HG03378 (cell line): Measurements from ENCODE around the gene GSTM1.
"Not testable (repeated sequence)": the region's sequence is repeated elsewhere in the genome, so short reads cannot be mapped to it uniquely, and the experiment has no call there.

Experiments
- ATAC-seq: cut with Tn5 transposase; IDR thresholded peaks from one replicate; pipeline ENCODE4 v1.9.1; 2021; ENCODE audit warnings: mild to moderate bottlenecking, moderate library complexity; ENCODE audit not compliant: unreplicated experiment

Gene GSTM1

DNA sequence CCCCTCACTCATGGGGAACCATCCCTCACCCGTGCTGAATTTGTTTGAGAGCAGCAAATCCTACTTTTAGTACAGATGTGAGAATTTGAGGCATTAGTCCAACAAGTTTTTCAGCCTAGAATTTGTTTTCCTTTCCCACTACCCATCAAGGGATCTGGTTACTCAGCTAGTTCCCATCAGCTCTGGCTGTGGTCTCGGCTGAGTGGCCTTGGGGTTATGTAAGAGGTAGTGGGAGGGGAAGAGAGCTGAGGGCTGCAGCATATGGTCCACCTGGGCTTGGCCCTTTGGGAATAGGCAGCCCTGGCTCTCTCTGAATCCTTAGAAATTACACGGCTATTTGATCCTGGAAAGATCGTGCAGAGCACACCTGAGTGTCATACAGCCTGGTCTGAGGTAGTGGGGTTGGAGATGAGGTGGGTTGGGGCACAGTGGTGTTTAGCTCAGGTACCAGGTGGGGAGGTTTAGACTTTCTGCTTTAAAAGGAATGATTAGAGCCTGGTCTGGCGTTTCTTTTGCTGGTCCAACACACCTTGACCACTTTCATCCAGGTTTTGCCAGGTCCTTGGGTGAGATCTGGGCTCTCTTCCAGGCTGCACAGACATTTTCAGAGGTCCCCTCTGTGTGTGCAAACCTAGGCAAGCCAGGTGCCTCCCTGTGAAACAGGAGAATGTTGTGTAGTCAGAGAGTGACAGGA is 27.5 kb upstream of the GSTM1 start:
- no peak for ATAC-seq

DNA sequence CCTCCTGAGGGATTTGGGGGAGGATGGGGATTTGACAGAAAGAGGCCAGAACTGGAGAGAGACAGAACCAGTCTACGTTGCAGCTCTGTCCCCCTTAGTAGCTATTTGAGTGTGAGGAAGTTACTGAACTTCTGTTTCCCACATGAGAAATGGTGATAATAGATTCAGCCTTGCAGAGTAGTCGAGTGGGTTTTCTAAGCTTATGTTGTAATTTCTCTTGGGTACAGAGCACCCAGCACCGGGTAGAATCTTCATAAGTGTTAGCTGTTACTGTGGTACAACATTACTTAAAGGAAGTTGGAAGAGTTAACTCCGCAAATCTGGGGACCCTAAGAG is 27.0 kb upstream of the GSTM1 start:
- ATAC-seq = not testable (repeated sequence)

DNA sequence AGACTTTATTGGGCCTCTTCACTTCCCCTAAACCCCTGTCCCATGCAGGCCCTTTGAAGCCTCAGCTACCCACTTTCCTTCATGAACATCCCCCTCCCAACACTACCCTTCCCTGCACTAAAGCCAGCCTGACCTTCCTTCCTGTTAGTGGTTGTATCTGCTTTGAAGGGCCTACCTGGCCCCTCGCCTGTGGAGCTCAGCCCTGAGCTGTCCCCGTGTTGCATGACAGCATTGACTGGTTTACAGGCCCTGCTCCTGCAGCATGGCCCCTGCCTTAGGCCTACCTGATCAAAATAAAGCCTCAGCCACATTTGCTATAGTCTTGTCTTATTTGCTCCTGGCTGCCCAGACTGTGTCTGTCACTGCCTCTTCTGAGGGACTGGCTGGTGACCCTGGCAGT is 26.2 kb upstream of the GSTM1 start:
- no peak for ATAC-seq

DNA sequence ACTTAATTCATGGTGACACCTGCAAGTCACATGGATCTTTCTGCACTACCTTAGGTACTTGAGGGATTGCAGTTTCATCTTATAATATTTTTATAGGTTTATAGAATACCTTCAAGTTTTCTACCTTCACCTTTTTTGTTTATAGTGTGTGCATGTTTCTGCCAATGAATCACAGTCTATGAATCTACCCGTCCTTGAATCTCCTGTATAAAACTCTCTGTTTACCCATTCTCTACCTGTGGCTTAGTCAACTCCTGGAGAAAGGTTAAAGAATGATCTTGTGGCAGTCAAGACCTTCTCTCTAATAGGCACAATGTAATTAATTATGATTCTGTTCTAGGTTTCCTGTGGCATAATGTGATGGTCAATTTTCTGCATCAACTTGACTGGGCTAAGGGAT is 22.9 kb upstream of the GSTM1 start:
- no peak for ATAC-seq

DNA sequence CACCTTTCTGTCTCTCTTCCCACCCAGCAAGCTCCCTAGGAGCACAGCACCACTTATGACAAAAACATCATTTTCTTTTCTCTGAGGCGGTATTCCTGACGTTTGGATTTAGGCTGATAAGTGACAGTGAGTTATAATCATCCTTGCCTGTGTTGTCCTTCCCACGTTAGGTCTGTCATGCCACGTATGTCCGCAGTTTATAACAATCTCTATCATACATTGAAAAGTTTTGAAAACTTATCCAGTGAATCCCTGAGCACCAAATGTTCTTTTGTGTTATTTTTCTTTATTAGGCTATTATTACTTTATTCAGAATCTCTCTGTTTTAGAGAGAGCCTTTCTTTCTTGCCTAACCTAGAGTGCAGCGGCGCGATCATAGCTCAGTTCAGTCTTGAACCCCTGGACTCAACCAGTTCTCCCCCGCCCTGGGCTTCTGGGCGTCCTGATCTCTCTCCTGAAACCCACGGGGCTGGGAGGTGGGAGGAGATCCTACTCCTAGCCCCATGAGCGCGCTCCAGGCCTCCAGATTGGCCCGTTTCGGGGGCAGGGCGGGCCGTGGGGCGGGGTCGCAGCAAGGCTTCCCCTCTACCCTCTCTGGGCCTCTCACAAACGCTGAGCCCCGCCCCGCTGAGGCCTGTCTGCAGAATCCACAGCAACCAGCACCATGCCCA is 20.0 kb upstream of the GSTM1 start, which contains the start of gene GSTM2:
TSS of gene GSTM2 (plus strand) at position 606 of the 671 bp plus-strand sequence. CDS start at position 665, 59 bp downstream.
- ATAC-seq = peak; percentile 61

DNA sequence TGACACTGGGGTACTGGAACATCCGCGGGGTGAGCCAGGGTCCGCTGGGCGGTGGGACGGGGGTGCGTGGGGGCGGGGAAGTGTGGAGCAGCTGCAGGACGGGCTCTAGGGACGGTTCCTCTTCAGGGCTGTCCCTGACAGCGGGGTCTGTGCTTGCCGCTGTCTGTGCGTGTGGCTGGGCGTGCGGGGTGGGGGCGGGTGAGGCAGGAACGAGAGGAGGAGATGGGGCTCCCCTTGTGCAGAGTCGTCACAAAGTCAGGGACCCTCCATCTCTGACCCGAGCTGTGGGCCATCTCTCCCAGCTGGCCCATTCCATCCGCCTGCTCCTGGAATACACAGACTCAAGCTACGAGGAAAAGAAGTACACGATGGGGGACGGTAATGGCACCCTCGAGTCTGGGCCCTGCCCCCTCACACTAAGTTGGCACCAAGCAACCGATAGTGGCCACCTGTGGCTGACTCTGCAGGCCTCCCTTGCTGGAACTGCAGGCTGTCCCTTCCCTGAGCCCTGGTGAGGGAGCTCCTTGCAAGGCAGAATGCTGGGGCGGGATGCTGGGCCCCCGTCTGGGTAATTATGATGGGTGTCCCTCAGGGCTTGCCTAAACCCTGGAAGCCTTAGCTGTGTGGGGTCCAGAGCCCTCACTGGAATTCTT is 19.4 kb upstream of the GSTM1 start:
- no peak for ATAC-seq

DNA sequence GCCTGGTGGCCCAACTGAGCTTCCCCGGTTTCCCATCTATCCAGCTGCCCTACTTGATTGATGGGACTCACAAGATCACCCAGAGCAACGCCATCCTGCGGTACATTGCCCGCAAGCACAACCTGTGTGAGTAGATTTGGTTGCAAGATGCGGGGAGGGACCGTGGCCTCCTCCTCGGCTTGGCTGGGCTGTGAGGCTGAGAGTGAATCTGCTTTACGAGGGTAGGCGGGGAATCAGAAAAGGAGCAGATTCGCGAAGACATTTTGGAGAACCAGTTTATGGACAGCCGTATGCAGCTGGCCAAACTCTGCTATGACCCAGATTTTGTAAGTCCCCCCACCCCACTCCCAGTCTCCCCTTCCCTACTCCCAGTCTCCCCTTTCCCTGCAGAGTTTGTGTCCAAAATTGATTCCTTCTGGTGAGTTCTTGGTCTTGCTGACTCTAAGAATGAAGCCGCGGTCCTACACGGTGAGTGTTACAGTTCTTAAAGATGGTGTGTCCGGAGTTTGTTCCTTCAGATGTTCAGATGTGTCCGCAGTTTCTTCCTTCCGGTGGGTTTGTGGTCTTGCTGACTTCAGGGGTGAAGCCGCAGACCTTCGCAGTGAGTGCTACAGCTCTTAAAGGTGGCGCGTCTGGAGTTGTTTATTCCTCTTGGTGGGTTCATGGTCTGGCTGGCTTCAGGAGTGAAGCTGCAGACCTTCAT is 18.2 kb upstream of the GSTM1 start:
- no peak for ATAC-seq

DNA sequence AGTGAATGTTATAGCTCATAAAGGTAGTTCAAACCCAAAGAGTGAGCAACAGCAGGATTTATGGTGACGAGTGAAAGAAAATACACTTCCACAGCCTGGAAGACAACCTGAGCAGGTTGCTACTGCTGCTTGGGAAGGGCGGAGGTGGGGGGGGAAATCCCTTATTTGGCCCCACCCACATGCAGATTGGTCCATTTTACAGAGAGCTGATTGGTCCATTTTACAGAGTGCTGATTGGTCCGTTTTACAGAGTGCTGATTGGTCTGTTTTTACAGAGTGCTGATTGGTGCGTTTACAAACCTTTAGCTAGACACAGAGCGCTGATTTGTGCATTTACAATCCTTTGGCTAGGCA is 17.7 kb upstream of the GSTM1 start:
- not testable (repeated sequence) for ATAC-seq

DNA sequence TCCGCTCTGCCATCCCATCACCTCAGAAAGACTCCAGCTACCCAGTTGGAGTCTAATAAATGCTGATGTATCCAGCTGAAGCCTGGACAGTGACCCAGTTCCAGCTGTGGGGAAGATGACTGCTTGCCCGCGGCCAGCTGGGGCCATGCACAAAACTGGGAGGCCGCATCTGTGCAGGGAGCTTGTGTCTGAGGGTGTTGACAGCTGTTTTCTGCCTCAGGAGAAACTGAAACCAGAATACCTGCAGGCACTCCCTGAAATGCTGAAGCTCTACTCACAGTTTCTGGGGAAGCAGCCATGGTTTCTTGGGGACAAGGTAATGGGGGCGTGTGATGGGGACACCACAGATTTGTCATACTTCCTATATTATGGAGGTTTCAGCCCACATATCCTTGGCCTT is 16.6 kb upstream of the GSTM1 start:
- no peak for ATAC-seq

DNA sequence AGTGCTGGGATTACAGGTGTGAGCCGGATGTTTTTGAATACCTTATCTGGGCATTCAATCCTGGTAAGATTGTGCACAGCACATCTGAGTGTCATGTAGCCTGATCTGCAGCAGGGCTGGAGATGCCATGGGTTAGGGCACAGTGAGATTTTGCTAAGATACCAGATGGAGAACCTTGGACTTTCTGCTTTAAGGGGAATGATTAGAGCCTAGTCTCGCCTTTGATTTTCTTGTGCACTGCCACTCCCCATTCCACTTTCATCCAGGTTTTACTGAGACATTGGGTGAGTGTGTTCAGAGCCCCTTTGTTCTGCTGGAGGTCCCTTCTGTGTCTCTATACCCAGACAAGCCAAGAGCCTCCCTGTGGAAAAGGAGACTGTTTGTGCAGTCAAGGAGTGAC is 13.8 kb upstream of the GSTM1 start:
- ATAC-seq = not testable (repeated sequence)

DNA sequence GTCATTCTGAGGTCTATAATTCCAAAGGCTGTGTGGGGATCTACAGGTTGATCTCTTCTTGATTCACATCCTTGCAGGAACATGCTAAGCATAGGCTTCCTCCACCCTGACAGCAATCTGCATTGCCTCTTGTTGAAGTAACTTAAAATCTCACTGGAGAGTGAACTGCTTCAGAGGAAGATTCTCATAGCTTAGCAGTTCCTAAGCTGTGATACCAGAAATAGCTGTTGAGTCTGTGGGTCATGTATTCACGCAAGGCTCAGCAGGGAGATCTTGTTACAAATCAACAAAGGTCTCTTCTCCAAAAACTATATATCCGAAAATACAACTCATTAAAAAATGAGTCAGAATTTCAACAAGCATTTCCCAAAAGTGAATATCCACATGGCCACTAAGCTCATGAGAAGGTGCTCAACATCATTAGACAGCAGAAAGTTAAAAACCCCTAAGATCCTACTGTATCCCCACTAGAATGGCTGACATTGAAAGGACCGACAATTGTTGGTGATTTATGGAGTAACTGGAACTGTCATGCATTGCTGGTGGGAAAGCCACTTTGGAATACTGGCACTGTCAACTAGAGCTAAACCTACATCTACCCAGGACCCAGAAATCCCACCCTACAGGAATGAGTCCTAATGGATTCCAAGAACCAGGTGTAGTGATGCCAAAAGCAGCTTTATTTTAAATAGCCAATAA is 10.8 kb upstream of the GSTM1 start:
- ATAC-seq = not testable (repeated sequence)

DNA sequence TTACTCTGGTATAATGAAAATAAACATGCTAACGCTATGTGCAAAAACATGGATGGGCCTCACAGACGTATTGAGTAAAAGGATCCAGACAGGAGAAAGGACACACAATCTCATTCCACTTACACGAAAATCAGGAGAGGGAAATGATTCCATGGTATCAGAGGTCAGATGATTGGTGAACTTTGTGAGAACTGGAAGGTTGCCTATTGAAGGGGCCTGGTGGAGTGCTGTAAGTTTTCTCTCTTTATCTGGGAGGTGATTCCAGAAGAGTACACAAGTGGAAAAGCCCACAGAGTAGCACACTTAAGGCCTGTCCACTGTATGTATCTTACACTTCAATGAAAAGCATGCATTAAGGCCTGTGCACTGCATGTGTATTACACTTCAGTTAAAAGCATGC is 10.2 kb upstream of the GSTM1 start:
- no peak for ATAC-seq

DNA sequence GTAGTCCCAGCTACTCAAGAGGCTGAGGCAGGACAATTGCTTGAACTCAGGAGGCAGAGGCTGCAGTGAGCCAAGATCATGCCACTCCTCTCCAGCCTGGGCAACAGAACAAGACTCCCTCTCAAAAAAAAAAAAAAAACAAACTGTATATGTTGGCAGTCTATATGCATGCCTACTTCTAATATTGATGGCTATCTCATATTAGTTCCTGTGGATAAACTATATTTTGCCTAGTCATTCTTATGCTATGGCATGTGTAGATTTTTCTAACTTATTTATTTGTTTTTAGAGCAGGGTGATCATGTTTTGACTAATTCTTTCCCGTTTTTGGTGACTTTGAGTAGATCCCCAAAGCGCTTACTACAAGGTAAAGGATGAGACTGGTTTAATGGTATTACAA is 9.0 kb upstream of the GSTM1 start:
- ATAC-seq = not testable (repeated sequence)

DNA sequence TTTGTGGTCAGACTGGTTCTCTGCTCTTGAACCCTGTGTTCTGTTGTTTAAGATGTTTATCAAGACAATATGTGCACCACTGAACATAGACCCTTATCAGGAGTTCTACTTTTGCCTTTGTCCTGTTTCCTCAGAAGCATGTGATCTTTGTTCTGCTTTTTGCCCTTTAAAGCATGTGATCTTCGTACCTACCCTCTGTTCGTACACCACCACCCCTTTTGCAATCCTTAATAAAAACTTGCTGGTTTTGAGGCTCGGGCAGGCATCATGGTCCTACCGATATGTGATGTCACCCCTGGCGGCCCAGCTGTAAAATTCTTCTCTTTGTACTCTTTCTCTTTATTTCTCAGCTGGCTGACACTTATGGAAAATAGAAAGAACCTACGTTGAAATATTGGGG is 2.8 kb upstream of the GSTM1 start:
- ATAC-seq = not testable (repeated sequence)

DNA sequence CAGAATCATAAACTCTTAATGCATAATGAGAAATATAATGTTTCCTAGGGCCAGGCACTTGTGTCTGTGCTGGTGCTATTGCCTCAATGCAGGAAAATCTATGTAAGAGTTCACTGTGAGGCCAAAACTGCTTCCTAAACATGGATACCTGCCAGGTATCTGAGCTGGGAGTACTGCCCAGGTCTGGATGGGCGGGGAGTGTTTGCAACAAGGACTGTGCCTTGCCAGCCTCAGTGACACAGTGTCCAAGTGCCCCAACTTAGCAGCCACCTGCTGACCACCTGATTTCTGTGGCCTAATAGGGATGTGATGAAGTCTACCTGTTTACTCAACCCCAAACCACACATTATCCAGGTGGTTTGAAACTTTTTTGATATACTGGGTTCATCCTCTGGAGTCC is 2.2 kb upstream of the GSTM1 start:
- not testable (repeated sequence) for ATAC-seq

DNA sequence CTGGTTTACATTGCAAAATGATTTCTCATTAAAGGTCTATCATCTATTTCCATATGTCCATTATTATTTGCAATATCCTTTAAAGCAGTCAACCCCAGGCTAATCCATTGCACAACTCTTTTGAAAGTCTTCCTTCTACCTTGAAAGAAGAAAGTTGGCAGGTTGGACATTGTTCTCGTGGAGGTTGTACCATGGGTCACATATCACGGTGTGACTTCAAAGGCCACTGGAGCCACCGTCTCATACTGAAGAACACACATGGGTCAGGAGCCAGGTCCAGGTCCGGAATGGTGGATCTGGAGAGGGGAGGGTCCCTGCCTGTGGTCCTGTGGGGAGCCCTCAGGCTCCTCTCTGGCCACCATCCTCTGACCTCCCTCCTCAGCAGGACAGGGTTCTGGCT is 1.7 kb upstream of the GSTM1 start:
- not testable (repeated sequence) for ATAC-seq

DNA sequence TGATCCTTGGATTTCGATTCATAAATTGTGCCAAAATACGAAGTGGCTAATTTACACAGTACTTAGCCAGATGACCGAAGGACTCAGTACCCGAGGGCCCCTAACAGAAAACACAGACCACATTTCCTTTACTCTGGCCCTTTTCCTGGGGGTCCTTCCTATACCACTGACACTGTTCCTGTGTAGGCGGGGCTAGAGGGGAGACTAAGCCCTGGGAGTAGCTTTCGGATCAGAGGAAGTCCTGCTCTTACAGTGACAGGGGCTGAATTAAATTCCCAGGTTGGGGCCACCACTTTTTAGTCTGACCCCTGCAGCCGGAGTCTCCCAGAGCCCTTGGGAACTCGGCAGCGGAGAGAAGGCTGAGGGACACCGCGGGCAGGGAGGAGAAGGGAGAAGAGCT is 508 bp upstream of the GSTM1 start:
- ATAC-seq = not testable (repeated sequence)

DNA sequence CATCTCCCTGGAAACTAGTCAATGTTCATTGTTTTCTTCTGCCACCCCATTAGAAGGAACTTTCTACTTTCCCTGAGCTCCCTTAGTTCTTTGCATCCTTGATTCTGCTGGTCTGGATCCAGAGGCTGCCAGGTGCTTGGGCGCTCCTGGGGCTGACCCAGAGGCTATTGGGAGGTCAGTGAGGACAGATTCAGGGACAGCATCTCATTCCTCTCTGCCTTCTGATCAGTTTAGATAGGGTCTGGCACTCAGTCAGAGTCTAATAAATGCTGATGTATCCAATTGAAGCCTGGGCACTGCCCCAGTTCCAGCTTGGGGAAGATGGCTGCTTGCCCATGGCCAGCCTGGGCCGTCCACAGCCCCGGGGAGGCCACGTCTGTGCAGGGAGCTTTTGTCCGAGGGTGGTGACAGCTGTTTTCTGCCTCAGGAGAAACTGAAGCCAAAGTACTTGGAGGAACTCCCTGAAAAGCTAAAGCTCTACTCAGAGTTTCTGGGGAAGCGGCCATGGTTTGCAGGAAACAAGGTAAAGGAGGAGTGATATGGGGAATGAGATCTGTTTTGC is 2.3 kb downstream of the GSTM1 start:
- no peak for ATAC-seq

DNA sequence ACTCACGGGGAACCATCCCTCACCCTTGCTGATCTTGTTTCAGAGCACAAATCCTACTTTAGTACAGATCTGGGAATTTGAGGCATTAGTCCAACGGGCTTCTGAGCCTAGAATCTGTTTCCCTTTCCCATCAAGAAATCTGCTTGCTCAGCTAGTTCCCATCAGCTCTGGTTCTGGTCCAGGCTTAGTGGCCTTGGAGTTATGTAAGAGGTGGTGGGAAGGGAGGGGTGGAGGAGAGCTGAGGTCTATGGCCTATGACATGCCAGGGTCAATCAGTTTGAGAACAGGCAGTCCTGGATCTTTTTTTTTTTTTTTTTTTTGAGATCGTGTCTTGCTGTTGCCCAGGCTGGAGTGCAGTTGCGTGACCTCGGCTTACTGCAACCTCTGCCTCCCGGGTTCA is 4.1 kb downstream of the GSTM1 start:
- ATAC-seq = no peak

DNA sequence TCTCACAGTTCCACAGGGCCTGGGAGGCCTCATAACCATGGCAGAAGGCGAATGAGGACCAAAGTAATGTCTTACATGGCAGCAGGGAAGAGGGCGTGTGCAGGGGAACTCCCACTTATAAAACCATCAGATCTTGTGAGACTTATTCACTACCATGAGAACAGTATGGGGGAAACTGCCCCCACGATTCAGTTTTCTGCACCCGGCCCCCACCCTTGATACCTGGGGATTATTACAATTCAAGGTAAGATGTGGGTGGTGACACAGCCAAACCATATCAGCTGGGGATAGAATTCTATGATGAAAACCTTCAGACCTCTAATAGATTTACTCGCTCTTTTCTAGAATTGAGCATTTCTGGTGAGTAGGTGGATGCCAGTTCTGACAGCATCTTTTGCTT is 6.8 kb downstream of the GSTM1 start:
- not testable (repeated sequence) for ATAC-seq

DNA sequence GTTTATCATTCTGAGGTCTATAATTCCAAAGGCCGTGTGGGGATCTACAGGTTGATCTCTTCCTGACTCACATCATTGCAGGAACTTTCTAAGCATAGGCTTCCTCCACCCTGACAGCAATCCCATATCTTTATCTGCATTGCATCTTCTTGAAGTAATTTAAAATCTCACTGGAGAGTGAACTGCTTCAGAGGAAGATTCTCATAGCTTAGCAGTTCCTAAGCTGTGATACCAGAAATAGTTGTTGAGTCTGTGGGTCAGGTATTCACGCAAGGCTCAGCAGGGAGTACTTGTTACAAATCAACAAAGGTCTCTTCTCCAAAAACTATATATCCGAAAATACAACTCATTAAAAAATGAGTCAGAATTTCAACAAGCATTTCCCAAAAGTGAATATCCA is 7.5 kb downstream of the GSTM1 start:
- not testable (repeated sequence) for ATAC-seq
